Mucosa of descending colon (tissue), 3 donors: ENCODE results near the gene RRP8. TPM values are rescaled to one million over a fixed set of nuclear protein-coding genes. Genes with fewer than 3 reads are reported as not detected.

Source experiments
- ATAC-seq: fragments of 200-7000 bp; cut with Tn5 transposase; one replicate; pipeline ENCODE4 v1.9.1; 2020; ENCODE audit warnings: mild to moderate bottlenecking, moderate library complexity
- DNase-seq, 3 donors: peaks; one replicate each; pipeline ENCODE4 v3.0.0-alpha.2; 2020
- H3K36me3 ChIP-seq: fragments of 200-600 bp; one replicate; pipeline ENCODE4 v1.8.0; 2021; ENCODE audit warnings: low read depth, mild to moderate bottlenecking
- H3K4me1 ChIP-seq: fragments of 200-600 bp; one replicate; pipeline ENCODE4 v1.8.0; 2021; ENCODE audit warnings: low read depth, mild to moderate bottlenecking
- H3K4me3 ChIP-seq: fragments of 200-600 bp; one replicate; pipeline ENCODE4 v1.8.0; 2021; ENCODE audit warnings: mild to moderate bottlenecking
- H3K9me3 ChIP-seq: fragments of 200-600 bp; one replicate; pipeline ENCODE4 v1.8.0; 2021; ENCODE audit warnings: mild to moderate bottlenecking
- CTCF ChIP-seq: fragments of 200-600 bp; IDR thresholded peaks from one replicate; pipeline ENCODE4 v1.8.0; 2022; ENCODE audit warnings: antibody characterized with exemption, mild to moderate bottlenecking
- intact Hi-C, 2 donors: fragments of 100-400 bp; cut with DNase I in 1 of 2; cut with micrococcal nuclease in 1 of 2; formaldehyde crosslinking; loops; one replicate each; pipeline versions ENCODE4 v1.11.0 to v1.11.1; 2022; cut with DNase I, micrococcal nuclease
- total RNA-seq, 3 donors: library from RNA; stranded (reverse); fragmentation: NEBNext Ultra II Directional in 2 of 3; extraction: Animal tissue kit (Norgen Biotek cat#: 25700) in 2 of 3; gene quantifications; one replicate each; pipeline versions ENCODE4 v1.2.1 to v1.2.4, GENCODE V29; 2021 to 2023
- donor health status: DM: no; HTN: no; CAD: no; lungs with moderate emphysema.
- donor health status: DM: no; HTN: no; CAD: no.
- donor health status: DM: no; HTN: yes; CAD: no.

The RRP8 gene
- total RNA-seq, 3 donors from 2014 or later = 20.5 to 33.7 (median 20.7) TPM

DNA sequence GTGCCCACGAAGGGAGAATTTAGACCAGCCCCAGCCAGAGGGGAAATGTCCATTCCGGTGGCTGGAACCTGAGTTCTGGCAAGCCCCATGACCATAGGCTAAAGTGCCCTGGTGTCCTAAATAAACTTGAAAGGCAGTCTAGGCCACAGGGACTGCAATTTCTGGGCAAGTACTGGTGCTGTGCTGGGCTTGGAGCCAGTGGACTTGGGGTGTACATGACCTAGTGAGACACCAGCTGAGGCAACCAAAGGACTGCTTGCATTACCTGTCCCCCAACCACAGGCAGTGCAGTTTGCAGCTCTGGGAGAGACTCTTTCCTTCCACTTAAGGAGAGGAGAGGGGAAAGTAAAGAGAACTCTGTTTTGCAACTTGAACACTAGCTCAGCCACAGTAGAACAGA is 23.7 kb downstream of the RRP8 start:
- intact Hi-C loops = no loop called here
- no peak for ATAC-seq
- no peaks in the 10 kb centered on the region for H3K4me1 ChIP-seq
- H3K9me3 ChIP-seq = peaks cover 16% of the 10 kb centered on the region
- no peak for DNase-seq
- no peaks in the 10 kb centered on the region for H3K36me3 ChIP-seq
- no peak overlapping the region for H3K4me3 ChIP-seq
- no peak for TF ChIP-seq CTCF

- ATAC-seq (no peak), DNase-seq (no peak)
- no peaks in the 10 kb centered on the region for H3K4me1 ChIP-seq
- intact Hi-C loops = no loop called here
- no peak overlapping the region for H3K4me3 ChIP-seq
- peaks cover 3% of the 10 kb centered on the region for H3K9me3 ChIP-seq
- TF ChIP-seq CTCF = no peak
- H3K36me3 ChIP-seq = no peaks in the 10 kb centered on the region
Observed at GRCh38 chr11:6578134-6578533, 25.3 kb downstream of the RRP8 start.

- Histone ChIP-seq H3K4me3 (no peak overlapping the region), H3K9me3 (no peaks in the 10 kb centered on the region), H3K36me3 (no peaks in the 10 kb centered on the region), H3K4me1 (no peaks in the 10 kb centered on the region)
- intact Hi-C loops = no loop called here
- TF ChIP-seq CTCF = no peak
- no peak for DNase-seq
- no peak for ATAC-seq
Observed at GRCh38 chr11:6576471-6577373, 26.7 kb downstream of the RRP8 start.

- intact Hi-C loops = no loop called here
- H3K36me3 ChIP-seq = no peaks in the 10 kb centered on the region
- H3K4me1 ChIP-seq = no peaks in the 10 kb centered on the region
- H3K9me3 ChIP-seq = no peaks in the 10 kb centered on the region
- no peak for TF ChIP-seq CTCF
- ATAC-seq (no peak), DNase-seq (no peak)
- H3K4me3 ChIP-seq = no peak overlapping the region
Observed at GRCh38 chr11:6574816-6575715, 28.4 kb downstream of the RRP8 start.

GRCh38 chr11:6572215-6572614 is 31.2 kb downstream of the RRP8 start:
- intact Hi-C loops = no loop called here
- TF ChIP-seq CTCF = no peak
- no peak for DNase-seq
- no peak for ATAC-seq
- no peaks in the 10 kb centered on the region for H3K9me3 ChIP-seq
- H3K4me1 ChIP-seq = no peaks in the 10 kb centered on the region
- no peaks in the 10 kb centered on the region for H3K36me3 ChIP-seq
- no peak overlapping the region for H3K4me3 ChIP-seq
